GM12864 (cell line): ENCODE measurements around the gene YDJC.
"Not testable (repeated sequence)": the region's sequence is repeated elsewhere in the genome, so short reads cannot be mapped to it uniquely, and the experiment has no call there.

Experiments
- DNase-seq: peaks from one replicate; pipeline ENCODE4 v3.0.0-alpha.2; 2011; ENCODE audit warnings: low read depth
- H3K4me3 ChIP-seq: 2 replicates; pipeline ENCODE4 v1.5.1; 2011; ENCODE audit warnings: mild to moderate bottlenecking, low read depth, low read length, control low read depth
- CTCF ChIP-seq: IDR thresholded peaks from 2 replicates; pipeline ENCODE4 v1.5.1; 2011; ENCODE audit warnings: low read depth, mild to moderate bottlenecking, moderate library complexity, low read length, control low read depth, inconsistent platforms; ENCODE audit errors: missing control alignments

YDJC gene

GRCh38 chr22:21650823-21651520 is 21.1 kb upstream of the YDJC start:
- no peak for TF ChIP-seq CTCF
- DNase-seq: no peak
- peak overlapping the region; percentile 74 for H3K4me3 ChIP-seq

GRCh38 chr22:21650280-21650679 is 20.5 kb upstream of the YDJC start:
- H3K4me3 ChIP-seq: no peak overlapping the region
- no peak for DNase-seq
- no peak for TF ChIP-seq CTCF

DNA sequence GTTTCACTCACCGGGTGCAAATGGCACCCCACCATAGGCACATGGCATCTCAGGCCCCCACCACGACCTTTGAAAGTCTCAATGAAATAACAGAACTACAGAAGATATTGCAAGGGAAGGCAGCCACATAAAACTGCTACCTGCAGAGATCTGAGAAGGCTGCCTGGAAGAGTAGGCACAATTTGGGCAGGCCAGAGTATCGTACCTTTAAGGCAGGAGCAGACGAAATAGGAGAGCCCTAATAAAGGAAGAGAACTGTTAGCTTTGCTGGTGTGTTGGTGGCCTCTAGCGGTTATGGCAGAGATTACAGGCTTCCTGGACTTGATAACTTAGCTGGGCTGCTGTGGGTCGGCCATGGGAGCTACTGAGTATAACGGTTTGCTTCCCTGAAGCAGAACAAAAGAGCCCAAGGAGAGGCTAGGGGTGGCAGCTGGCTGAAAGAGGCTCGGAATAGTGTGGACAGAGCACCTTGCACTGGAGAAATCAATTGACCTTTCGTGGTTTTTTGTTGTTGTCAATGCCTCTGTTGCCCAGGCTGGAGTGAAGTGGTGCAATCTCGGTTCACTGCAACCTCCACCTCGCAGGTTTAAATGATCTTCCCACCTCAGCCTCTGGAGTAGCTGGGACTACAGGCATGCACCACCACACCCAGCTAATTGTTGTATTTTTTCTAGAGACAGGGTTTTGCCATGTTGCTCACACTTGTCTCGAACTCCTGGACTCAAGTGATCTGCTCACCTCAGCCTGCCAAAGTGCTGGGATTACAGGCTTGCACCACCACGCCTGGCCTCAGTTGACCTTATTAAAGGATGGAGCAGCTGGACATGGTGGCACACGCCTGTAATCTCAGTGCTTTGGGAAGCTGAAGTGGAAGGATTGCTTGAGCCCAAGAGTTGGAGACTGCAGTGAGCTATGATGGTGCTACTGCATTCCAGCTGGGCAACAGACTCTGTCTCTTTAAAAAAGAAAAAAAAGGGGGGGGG is 17.1 kb upstream of the YDJC start:
- TF ChIP-seq CTCF: peak; percentile 91
- no peak overlapping the region for H3K4me3 ChIP-seq
- DNase-seq: no peak

DNA sequence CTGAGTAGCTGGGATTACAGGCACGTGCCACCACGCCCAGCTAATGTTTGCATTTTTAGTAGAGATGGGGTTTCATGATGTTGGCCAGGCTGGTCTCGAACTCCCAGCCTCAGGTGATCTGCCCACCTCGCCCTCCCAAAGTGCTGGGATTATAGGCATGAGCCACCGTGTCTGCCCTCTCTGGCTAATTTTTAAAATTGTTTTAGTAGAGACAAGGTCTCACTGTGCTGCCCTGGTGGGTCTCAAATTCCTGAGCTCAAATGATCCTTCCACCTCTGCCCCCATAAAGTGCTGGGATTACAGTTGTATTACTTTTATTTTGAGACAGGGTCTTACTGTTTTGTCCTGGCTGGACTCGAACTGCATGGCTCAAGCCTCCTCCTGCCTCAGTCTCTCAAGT is 15.7 kb upstream of the YDJC start:
- not testable (repeated sequence) for DNase-seq, H3K4me3 ChIP-seq

GRCh38 chr22:21643533-21644357 is 13.9 kb upstream of the YDJC start:
- peak; percentile 43 for TF ChIP-seq CTCF
- DNase-seq: no peak
- peak overlapping the region; percentile 78 for H3K4me3 ChIP-seq

DNA sequence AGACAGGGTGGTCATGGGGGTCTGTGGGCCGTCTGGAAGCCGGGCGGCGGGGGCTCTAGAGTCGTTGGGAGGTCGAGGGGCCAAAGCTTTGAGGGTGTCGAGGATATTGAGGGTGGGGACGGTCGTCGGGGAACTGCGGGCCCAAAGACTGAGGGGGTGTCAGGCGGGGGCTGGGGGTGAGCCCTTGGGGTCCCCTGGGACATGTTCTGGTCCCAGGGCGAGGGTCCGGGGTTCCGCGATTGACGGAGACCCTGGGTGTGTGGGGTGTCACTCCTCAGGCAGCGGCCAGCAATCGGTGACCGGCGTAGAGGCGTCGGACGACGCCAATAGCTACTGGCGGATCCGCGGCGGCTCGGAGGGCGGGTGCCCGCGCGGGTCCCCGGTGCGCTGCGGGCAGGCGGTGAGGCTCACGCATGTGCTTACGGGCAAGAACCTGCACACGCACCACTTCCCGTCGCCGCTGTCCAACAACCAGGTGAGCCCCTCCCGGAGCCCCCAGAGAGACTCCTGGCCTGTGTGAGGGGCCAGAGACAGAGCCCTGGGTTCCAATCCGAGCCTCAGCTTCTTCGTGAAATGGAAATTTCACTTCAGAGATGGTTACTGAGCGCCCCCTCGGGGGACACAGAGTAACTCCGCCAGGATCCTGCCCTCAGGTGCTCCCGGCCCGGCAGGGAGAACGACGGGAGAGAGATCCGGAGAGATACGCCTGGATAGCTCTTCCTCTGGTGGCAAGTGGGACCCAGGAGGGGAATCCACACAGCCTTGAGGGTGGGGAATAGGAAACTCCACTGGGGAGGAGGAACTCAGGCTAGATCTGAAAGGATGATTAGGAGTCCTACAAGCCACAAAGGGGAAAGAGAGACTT is 13.0 kb upstream of the YDJC start:
- H3K4me3 ChIP-seq: peak overlapping the region; percentile 78
- peak; percentile 70 for TF ChIP-seq CTCF
- no peak for DNase-seq
